ENCODE data around the gene RANBP17.
"Not testable (repeated sequence)": the region's sequence is repeated elsewhere in the genome, so short reads cannot be mapped to it uniquely, and the experiment has no call there.

RANBP17 gene

DNA sequence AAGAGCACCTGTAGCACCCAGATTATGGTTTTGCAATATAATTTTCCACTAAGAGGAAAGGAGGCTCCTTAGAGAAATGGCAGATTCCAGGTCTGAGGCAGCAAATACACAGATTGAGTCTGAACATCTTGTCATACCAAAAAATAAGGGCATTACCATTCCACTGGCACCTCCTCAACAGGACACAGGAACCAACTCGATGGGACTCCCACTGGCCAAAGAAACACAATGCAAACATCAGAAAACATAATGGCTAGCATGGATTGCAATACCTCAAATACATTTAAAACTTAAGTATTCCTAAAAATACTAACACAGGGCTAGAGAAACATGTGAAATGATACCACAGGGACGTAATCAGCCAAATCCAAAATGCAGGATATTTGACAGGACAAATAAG is 12.4 kb upstream of the RANBP17 start:
- no peak overlapping the region for H3K4me3 Mint-ChIP-seq
- H3K36me3 Mint-ChIP-seq (ENCODE audit: low read depth): no peaks in the 10 kb centered on the region
- H3K4me1 Mint-ChIP-seq (ENCODE audit: low read depth): no peaks in the 10 kb centered on the region
- no peak for DNase-seq
- H3K27ac Mint-ChIP-seq: no peak overlapping the region
- peaks cover 8% of the 10 kb centered on the region for H3K27me3 Mint-ChIP-seq
- peaks cover 2% of the 10 kb centered on the region for H3K9me3 Mint-ChIP-seq

DNA sequence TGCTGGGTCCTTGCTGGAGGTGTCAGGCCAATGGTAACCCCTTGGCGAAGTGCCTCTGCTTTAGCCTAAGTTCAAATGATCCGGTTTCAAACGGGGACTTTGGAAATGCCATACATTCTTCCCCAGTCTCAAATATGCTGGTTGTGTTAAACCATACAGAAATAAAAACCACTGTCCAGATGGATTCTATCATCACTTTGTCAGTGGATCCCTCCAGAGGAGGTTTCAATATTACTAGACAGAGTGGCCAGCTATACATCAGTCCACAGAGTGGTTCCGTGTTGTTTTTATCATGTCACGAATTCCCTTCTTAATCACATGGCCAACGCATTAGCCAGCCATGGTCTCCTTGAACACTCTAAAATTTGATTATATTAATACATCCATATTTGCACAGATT is 7.3 kb upstream of the RANBP17 start:
- H3K9me3 Mint-ChIP-seq: peaks cover 11% of the 10 kb centered on the region
- H3K4me3 Mint-ChIP-seq: no peak overlapping the region
- DNase-seq: no peak
- H3K27me3 Mint-ChIP-seq: peaks cover 16% of the 10 kb centered on the region
- H3K27ac Mint-ChIP-seq: no peak overlapping the region
- H3K4me1 Mint-ChIP-seq (ENCODE audit: low read depth): no peaks in the 10 kb centered on the region
- no peaks in the 10 kb centered on the region for H3K36me3 Mint-ChIP-seq (ENCODE audit: low read depth)

DNA sequence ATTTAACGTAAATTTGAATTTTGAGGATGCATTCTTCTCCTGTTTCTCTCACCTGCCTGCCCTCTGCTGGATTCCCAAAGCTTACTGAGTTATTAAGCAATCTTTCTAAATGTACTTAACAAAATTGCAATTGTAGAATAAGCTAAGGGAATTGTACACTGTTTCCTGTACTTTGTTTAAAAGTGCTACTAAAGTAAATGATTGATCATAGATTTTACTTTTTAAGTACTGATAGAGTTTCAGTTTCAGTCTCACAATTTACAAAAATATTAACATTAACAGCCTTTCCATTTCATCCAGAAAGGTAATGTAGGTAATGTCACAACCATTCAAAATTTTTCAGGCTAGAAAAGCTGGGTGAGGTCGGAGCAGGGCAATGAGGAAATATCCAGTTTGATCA is 4.8 kb upstream of the RANBP17 start:
- Mint-ChIP-seq H3K4me1 (ENCODE audit: low read depth) (peaks cover 5% of the 10 kb centered on the region), H3K36me3 (ENCODE audit: low read depth) (peaks cover 11% of the 10 kb centered on the region), H3K27me3 (peaks cover 27% of the 10 kb centered on the region), H3K9me3 (peaks cover 23% of the 10 kb centered on the region), H3K27ac (no peak overlapping the region), H3K4me3 (no peak overlapping the region)
- DNase-seq: no peak

DNA sequence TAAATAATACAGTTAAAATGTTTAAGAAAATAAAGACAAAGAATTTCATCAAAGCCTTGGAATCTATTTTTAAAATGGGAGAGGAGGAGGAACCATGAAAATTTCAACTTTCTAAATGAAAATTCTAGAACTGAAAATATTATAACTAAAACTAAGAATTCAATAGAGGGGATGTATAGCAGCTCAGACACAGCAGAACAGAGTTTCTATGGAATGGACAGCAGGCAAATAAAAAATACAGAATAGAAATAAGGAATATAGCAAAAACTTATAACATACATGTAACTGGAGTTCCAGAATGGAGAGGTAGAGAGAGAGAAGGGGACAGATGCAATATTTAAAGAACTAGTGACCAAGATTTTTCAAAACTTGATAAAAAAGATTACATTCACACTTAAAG is 1.4 kb upstream of the RANBP17 start:
- Mint-ChIP-seq H3K27ac (no peak overlapping the region), H3K4me1 (ENCODE audit: low read depth) (peaks cover 7% of the 10 kb centered on the region), H3K9me3 (peaks cover 29% of the 10 kb centered on the region), H3K4me3 (no peak overlapping the region), H3K36me3 (ENCODE audit: low read depth) (peaks cover 11% of the 10 kb centered on the region), H3K27me3 (peaks cover 53% of the 10 kb centered on the region)
- no peak for DNase-seq

DNA sequence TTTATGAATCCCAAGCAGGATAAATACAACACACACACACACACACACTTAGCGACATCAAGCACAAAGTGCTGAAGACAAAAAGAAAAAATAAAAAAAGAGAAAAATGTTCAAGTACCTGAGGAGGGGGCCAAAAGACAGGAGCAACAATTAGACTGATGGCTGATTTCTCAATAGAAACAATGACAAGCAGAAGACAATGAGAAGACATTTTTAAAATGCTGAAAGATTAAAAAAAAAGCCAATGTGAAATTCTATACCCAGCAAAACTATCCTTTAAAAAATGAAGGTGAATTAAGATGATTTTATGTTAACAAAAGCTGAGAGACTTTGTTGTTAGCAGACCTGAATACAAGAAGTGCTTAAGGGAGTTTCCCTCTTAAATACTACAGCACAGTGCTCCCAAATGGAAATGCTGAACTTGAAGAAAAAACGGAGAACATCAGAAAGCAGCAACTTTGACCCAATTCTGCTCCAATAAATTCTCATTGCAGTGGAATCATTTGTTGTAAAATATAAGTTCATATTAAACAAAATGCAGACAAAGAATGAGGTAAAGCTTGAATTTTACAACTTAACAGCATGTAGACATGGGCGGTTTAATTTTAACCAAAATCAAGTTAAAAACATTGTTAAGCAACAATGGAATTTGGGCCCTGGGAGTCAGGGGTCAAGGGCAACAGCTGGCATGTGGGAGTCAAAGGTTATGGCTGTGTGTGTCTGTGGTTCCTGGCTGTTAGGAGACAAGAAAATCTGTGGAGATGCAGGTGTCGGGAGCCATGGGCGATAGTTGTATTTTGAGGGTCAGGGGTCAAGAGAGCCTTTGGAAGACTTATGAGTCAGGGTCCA is 776 bp upstream of the RANBP17 start:
- no peak overlapping the region for H3K27ac Mint-ChIP-seq
- no peak for DNase-seq
- peaks cover 29% of the 10 kb centered on the region for H3K9me3 Mint-ChIP-seq
- no peak overlapping the region for H3K4me3 Mint-ChIP-seq
- peaks cover 11% of the 10 kb centered on the region for H3K36me3 Mint-ChIP-seq (ENCODE audit: low read depth)
- H3K27me3 Mint-ChIP-seq: peaks cover 55% of the 10 kb centered on the region
- peaks cover 7% of the 10 kb centered on the region for H3K4me1 Mint-ChIP-seq (ENCODE audit: low read depth)

DNA sequence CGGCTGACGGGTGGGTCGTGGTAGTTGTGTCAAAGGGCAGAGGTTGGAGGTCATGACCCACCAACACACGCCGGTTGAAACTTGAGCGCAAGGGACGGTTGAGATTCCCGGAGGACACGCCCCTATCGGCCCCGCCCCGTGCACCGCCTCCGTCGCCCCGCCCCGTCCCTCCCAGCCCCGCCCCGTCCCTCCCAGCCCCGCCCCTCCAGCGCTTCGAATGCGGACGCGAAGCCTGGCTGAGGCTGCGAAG is 226 bp upstream of the RANBP17 start:
- peaks cover 11% of the 10 kb centered on the region for H3K36me3 Mint-ChIP-seq (ENCODE audit: low read depth)
- H3K9me3 Mint-ChIP-seq: peaks cover 29% of the 10 kb centered on the region
- H3K27ac Mint-ChIP-seq: no peak overlapping the region
- H3K27me3 Mint-ChIP-seq: peaks cover 55% of the 10 kb centered on the region
- no peak for DNase-seq
- peaks cover 7% of the 10 kb centered on the region for H3K4me1 Mint-ChIP-seq (ENCODE audit: low read depth)
- no peak overlapping the region for H3K4me3 Mint-ChIP-seq

DNA sequence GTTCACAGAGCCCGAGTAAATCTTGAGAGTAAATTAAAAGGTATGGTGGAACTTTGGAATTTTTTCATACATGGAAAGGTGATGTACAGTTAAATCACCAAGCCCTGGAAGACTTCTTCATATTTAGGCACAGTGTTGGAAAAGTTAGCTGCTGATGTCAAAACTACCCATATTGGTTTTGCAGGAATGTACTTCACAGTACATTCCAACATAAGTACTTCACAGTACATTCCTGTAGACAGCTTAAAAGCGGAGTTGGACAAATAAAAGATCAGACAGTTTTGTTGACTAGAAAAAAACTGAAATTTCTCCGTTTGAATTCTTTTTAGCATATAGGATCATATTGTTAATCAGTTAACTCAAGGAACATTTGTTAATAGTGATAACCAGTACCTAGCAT is 1.8 kb downstream of the RANBP17 start:
- peaks cover 48% of the 10 kb centered on the region for H3K27me3 Mint-ChIP-seq
- no peak overlapping the region for H3K27ac Mint-ChIP-seq
- no peak for DNase-seq
- H3K4me3 Mint-ChIP-seq: no peak overlapping the region
- peaks cover 27% of the 10 kb centered on the region for H3K9me3 Mint-ChIP-seq
- H3K36me3 Mint-ChIP-seq (ENCODE audit: low read depth): peaks cover 11% of the 10 kb centered on the region
- H3K4me1 Mint-ChIP-seq (ENCODE audit: low read depth): peaks cover 7% of the 10 kb centered on the region

DNA sequence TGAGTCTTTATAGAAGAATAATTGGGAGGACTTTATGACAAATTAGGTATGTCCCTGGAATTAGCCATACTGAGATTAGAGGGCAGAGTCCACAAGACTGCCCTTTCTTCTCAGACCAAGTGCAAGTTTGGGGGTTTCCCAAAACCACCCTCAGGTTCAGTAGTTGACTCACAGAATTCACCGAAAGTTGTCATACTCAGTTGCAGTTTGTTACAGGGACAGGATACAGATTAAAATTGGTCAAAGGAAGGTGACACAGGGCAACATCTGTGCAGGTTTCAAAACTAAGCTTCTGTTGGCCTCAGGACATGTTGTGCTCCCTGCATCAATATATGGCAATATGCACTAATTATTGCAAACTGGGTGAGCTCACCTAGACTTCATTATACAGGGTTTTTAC is 3.8 kb downstream of the RANBP17 start:
- Mint-ChIP-seq H3K27me3 (peaks cover 38% of the 10 kb centered on the region), H3K27ac (no peak overlapping the region), H3K9me3 (peaks cover 16% of the 10 kb centered on the region), H3K4me1 (ENCODE audit: low read depth) (peaks cover 7% of the 10 kb centered on the region), H3K4me3 (no peak overlapping the region), H3K36me3 (ENCODE audit: low read depth) (peaks cover 9% of the 10 kb centered on the region)
- DNase-seq: no peak

DNA sequence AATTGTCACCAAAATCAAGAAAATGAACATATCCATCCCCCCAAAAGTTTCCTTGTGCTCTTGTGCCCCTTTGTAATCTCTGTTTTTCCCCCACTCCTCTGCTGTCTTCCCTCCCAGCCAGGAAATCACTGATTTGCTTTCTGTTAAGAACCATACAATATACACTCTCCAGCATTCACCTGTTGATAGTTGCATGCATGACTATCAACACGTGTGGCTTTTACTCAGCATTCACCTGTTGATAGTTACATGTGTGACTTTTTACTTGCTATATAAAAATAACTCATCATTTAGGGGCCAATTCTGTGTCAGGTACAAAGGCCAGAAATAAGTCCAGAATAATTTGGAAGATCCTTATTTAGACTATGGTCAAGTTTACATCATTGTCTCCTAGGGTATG is 6.0 kb downstream of the RANBP17 start:
- no peak overlapping the region for H3K27ac Mint-ChIP-seq
- no peak overlapping the region for H3K4me3 Mint-ChIP-seq
- H3K27me3 Mint-ChIP-seq: peaks cover 22% of the 10 kb centered on the region
- H3K9me3 Mint-ChIP-seq: peaks cover 6% of the 10 kb centered on the region
- H3K4me1 Mint-ChIP-seq (ENCODE audit: low read depth): no peaks in the 10 kb centered on the region
- H3K36me3 Mint-ChIP-seq (ENCODE audit: low read depth): no peaks in the 10 kb centered on the region
- no peak for DNase-seq

DNA sequence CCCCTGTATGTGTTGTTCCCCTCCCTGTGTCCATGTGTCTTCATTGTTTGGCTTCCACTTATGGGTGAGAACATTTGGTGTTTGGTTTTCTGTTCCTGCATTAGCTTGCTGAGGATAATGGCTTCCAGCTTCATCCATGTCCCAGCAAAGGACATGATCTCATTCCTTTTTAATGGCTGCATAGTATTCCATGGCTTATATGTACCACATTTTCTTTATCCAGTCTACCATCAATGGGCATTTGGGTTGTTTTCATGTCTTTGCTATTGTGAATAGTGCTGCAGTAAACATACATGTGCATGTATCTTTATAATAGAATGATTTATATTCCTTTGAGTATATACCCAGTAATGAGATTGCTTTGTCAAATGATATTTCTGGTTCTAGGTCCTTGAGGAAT is 8.6 kb downstream of the RANBP17 start:
- H3K27me3 Mint-ChIP-seq; DNase-seq; H3K4me3 Mint-ChIP-seq; H3K4me1 Mint-ChIP-seq (ENCODE audit: low read depth); H3K36me3 Mint-ChIP-seq (ENCODE audit: low read depth); H3K9me3 Mint-ChIP-seq; H3K27ac Mint-ChIP-seq: not testable (repeated sequence)

DNA sequence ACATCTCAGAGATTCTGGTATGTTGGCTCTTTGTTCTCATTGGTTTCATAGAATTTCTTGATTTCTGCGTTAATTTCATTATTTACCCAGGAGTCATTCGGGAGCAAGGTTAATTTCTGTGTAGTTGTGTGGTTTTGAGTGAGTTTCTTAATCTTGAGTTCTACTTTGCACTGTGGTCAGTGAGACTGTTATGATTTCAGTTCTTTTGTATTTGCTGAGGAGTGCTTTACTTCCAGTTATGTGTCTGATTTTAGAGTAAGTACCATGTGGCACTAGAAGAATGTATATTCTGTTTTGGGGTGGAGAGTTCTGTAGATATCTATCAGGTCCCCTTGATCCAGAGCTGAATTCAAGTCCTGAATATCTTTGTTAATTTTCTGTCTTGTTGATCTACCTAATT is 12.2 kb downstream of the RANBP17 start:
- peaks cover 8% of the 10 kb centered on the region for H3K9me3 Mint-ChIP-seq
- no peaks in the 10 kb centered on the region for H3K4me1 Mint-ChIP-seq (ENCODE audit: low read depth)
- no peak for DNase-seq
- H3K36me3 Mint-ChIP-seq (ENCODE audit: low read depth): no peaks in the 10 kb centered on the region
- no peak overlapping the region for H3K4me3 Mint-ChIP-seq
- no peaks in the 10 kb centered on the region for H3K27me3 Mint-ChIP-seq
- no peak overlapping the region for H3K27ac Mint-ChIP-seq

DNA sequence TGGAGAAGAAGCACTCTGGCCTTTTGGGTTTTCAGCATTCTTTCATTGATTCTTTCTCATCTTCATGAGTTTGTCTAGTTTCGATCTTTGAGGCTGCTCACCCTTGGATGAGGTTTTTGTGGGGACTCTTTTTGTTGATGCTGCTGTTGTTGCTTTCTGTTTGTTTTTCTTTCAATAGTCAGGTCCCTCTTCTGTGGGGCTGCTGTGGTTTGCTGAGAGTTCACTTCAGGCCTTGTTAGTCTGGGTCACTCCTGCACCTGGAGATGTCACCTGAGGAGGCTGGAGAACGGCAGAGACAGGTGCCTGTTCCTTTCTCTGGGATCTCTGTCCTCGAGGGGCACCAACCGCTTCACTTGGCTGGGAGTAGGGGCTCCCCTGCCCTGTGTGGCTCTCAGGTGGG is 14.0 kb downstream of the RANBP17 start:
- H3K27ac Mint-ChIP-seq: no peak overlapping the region
- no peaks in the 10 kb centered on the region for H3K4me1 Mint-ChIP-seq (ENCODE audit: low read depth)
- DNase-seq: no peak
- H3K9me3 Mint-ChIP-seq: peaks cover 5% of the 10 kb centered on the region
- H3K36me3 Mint-ChIP-seq (ENCODE audit: low read depth): no peaks in the 10 kb centered on the region
- no peaks in the 10 kb centered on the region for H3K27me3 Mint-ChIP-seq
- H3K4me3 Mint-ChIP-seq: no peak overlapping the region

DNA sequence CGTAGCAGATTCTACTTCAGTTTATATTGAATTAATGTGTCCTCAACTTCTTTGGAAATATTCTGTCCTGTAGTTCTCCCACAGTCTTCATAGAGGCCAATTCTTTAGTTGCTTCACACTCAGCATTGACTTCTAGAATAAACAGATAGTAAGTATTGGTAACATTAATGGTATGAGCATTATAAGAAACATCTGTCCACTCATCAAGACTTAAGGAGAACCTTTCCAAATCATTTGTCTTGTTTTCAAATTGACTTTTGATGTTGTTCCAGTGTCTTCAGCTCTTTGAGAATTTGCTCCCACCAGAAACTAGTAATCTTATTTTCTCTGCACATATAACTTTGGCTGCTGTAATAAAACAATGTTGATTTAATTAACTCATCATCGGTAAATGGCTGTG is 18.3 kb downstream of the RANBP17 start:
- Mint-ChIP-seq H3K4me3 (no peak overlapping the region), H3K4me1 (ENCODE audit: low read depth) (no peaks in the 10 kb centered on the region), H3K9me3 (no peaks in the 10 kb centered on the region), H3K36me3 (ENCODE audit: low read depth) (no peaks in the 10 kb centered on the region), H3K27me3 (no peaks in the 10 kb centered on the region), H3K27ac (no peak overlapping the region)
- DNase-seq: no peak

DNA sequence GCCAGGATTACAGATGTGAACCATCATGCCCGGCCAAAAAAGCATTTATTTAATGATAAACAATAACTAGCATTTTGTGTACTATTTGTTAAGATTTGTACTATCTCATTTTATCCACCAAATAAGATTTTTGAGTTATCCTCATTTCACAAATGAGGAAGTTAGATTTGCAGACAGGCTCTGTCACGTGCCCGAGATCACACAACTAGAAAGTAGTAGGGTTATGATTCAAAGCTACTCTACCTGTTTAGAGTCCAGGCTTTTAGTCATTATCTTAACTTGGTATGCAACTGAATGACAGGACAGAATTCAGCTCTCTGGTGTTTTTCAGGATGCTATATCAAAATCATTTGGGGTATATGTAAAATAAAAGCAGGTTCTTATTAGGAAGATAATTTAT is 20.5 kb downstream of the RANBP17 start:
- Mint-ChIP-seq H3K27me3 (no peaks in the 10 kb centered on the region), H3K9me3 (no peaks in the 10 kb centered on the region), H3K27ac (no peak overlapping the region), H3K36me3 (ENCODE audit: low read depth) (no peaks in the 10 kb centered on the region), H3K4me1 (ENCODE audit: low read depth) (no peaks in the 10 kb centered on the region), H3K4me3 (no peak overlapping the region)
- no peak for DNase-seq

DNA sequence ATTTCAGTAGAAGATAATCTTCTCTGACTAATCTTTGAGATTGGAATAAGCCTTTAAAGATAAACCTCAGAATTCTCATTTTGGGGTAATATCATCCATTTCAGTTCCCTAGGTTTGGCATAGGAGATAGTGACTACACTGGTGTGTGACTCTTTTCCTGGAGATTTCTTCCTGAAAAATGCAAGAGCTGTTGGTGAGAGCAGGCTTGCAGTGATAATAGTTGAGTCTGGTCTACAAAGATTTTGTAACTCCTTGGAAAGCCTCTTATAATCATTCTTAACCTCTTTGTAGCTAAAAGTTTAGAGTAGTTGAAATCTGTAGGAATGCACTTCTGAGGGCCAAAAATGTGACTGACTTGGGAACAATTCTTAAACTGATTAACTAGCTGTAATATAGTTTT is 23.4 kb downstream of the RANBP17 start:
- no peaks in the 10 kb centered on the region for H3K9me3 Mint-ChIP-seq
- no peak for DNase-seq
- no peak overlapping the region for H3K27ac Mint-ChIP-seq
- no peaks in the 10 kb centered on the region for H3K4me1 Mint-ChIP-seq (ENCODE audit: low read depth)
- no peaks in the 10 kb centered on the region for H3K36me3 Mint-ChIP-seq (ENCODE audit: low read depth)
- H3K27me3 Mint-ChIP-seq: no peaks in the 10 kb centered on the region
- no peak overlapping the region for H3K4me3 Mint-ChIP-seq

DNA sequence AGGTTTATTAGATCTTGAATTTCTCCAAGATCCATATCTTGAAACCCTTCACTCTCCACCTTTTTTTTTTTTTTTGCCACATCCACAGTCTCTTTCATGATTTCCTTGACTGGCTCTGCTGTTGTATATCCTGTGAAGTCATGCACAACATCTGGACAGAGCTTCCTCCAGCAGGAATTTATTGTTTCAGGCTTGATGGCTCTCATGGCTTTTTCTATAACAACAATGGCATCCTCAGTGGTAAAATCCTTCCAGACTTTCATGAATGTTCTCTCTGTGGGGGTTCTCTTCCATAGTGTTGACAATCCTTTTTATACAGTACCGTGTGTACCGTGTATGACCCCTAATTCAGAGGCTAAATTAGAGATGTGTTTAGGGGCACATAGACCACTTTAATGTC is 24.0 kb downstream of the RANBP17 start:
- H3K9me3 Mint-ChIP-seq: no peaks in the 10 kb centered on the region
- no peak overlapping the region for H3K4me3 Mint-ChIP-seq
- H3K36me3 Mint-ChIP-seq (ENCODE audit: low read depth): no peaks in the 10 kb centered on the region
- DNase-seq: no peak
- no peaks in the 10 kb centered on the region for H3K4me1 Mint-ChIP-seq (ENCODE audit: low read depth)
- no peaks in the 10 kb centered on the region for H3K27me3 Mint-ChIP-seq
- H3K27ac Mint-ChIP-seq: no peak overlapping the region

All from activated T-cell treated with anti-CD3 and anti-CD28 coated beads, Interleukin-2, amount 50 U/mL, for 24 hours (primary cell).